Breast epithelium (tissue), 3 donors: ENCODE results near the gene ADCY5.

Experiments used
- POLR2A ChIP-seq: fragments of 450-650 bp; IDR thresholded peaks from one replicate; pipeline ENCODE4 v1.6.1; 2016; ENCODE audit warnings: antibody characterized with exemption, mild to moderate bottlenecking, moderate library complexity
- POLR2AphosphoS5 ChIP-seq, 3 donors: sonication (generic); formaldehyde crosslinking; IDR thresholded peaks; one replicate each; pipeline ENCODE4 v1.6.1; 2017; ENCODE audit warnings: antibody characterized with exemption in 3 of 3
- TF ChIP-seq, protein P1 (sequence below), 3 donors: fragments of 450-650 bp; IDR thresholded peaks; one replicate each; pipeline ENCODE4 v1.5.1; 2016 to 2017; ENCODE audit warnings: antibody characterized with exemption in 3 of 3, mild to moderate bottlenecking in 3 of 3, moderate library complexity in 3 of 3

DNA sequence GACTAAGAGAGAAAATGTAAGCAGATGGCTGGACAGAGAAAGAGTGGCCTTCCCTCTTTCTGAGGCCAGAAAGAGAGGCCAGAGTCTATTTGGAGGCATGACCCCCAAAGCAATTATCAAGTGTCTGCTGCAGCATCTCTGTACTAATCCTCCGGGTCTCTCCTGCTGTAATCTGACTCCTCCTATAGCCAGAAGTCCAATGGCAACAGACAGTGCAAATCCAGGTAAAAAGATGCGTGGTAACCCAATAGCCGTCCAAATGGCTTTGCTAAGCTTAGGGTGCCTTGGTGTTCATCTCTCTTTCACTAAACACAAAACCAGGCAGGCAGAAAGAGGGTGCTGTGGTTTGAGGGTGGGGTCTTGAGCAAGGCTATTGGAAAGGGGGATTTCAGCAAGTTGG, 91.6 kb downstream of the ADCY5 start:
- TF ChIP-seq, protein P1, sequence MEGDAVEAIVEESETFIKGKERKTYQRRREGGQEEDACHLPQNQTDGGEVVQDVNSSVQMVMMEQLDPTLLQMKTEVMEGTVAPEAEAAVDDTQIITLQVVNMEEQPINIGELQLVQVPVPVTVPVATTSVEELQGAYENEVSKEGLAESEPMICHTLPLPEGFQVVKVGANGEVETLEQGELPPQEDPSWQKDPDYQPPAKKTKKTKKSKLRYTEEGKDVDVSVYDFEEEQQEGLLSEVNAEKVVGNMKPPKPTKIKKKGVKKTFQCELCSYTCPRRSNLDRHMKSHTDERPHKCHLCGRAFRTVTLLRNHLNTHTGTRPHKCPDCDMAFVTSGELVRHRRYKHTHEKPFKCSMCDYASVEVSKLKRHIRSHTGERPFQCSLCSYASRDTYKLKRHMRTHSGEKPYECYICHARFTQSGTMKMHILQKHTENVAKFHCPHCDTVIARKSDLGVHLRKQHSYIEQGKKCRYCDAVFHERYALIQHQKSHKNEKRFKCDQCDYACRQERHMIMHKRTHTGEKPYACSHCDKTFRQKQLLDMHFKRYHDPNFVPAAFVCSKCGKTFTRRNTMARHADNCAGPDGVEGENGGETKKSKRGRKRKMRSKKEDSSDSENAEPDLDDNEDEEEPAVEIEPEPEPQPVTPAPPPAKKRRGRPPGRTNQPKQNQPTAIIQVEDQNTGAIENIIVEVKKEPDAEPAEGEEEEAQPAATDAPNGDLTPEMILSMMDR (IDR thresholded peaks at IDR 0.05): no peak
- TF ChIP-seq POLR2AphosphoS5 (IDR thresholded peaks at IDR 0.05): no peak
- no peak for TF ChIP-seq POLR2A
